Parathyroid adenoma (tissue), 2 donors: ENCODE data around the gene DUSP9.

Experiments used
- H2AFZ ChIP-seq: fragments of 300-600 bp; sonication (generic); one replicate; pipeline ENCODE4 v1.7.0; 2017; ENCODE audit warnings: antibody characterized with exemption, mild to moderate bottlenecking
- H3K27ac ChIP-seq: fragments of 300-600 bp; sonication (generic); one replicate; pipeline ENCODE4 v1.7.0; 2017
- H3K27me3 ChIP-seq: fragments of 300-600 bp; sonication (generic); one replicate; pipeline ENCODE4 v1.7.0; 2017; ENCODE audit warnings: low read length; ENCODE audit not compliant: control insufficient read depth, insufficient read depth
- H3K36me3 ChIP-seq: fragments of 300-600 bp; sonication (generic); one replicate; pipeline ENCODE4 v1.7.0; 2017; ENCODE audit warnings: low read length; ENCODE audit not compliant: control insufficient read depth, insufficient read depth
- H3K4me1 ChIP-seq: fragments of 300-600 bp; sonication (generic); one replicate; pipeline ENCODE4 v1.7.0; 2017; ENCODE audit warnings: control low read depth
- H3K4me2 ChIP-seq: fragments of 300-600 bp; sonication (generic); one replicate; pipeline ENCODE4 v1.7.0; 2017; ENCODE audit warnings: low read length
- H3K4me3 ChIP-seq: fragments of 300-600 bp; sonication (generic); one replicate; pipeline ENCODE4 v1.7.0; 2017; ENCODE audit warnings: low read depth, low read length
- H3K79me2 ChIP-seq: fragments of 300-600 bp; sonication (generic); one replicate; pipeline ENCODE4 v1.7.0; 2017; ENCODE audit warnings: control low read depth
- H3K9ac ChIP-seq: fragments of 300-600 bp; sonication (generic); one replicate; pipeline ENCODE4 v1.7.0; 2017; ENCODE audit warnings: mild to moderate bottlenecking
- H3K9me3 ChIP-seq: fragments of 300-600 bp; sonication (generic); one replicate; pipeline ENCODE4 v1.7.0; 2017; ENCODE audit warnings: low read length; ENCODE audit not compliant: control insufficient read depth
- TF ChIP-seq, protein P1 (sequence below): fragments of 300-600 bp; sonication (generic); IDR thresholded peaks from one replicate; pipeline ENCODE4 v1.7.0; 2017; ENCODE audit warnings: antibody characterized with exemption, mild to moderate bottlenecking
- donor health status: primary hyperparathyroidism.

DUSP9 gene

DNA sequence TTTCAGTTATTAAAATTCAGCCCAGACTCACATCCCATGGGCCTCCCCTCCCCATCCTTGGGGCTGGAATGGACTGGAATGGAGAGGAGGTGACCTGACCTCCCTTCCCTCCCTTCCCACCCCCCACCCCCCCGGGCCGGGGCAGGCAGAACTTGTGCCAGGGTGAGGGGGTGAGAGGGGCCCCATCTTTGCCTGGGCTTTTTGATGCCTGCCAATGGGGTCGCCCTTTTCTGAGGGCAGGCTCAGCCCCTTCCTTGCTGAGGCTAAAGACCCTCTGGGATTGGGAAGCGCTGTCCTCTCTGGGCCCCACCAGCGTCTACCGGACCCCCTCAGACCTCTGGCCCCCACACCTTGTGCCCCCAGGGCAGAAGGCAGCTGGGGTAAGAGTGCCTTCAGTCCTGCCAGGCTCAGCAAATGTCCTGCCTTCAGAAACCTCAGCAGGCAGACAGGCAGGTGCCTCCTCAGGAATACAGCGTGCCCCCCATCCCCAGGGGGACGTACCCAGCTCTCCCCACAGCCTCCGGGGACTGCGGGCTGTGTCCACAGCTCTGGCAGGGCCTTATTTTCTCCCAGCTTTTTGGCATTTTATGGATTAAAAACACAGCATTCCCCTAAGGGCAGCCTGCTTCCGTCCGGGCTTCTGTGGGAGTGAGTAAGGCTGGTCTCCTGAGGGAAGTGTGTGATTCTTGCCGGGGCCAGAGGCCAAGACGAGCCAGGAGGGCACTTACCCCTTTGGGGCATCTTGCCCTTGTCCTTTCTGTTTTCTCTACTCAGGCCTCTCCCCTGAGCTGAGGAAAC, 35.5 kb upstream of the DUSP9 start:
- Histone ChIP-seq H3K36me3 (no peaks in the 10 kb centered on the region), H3K27ac (no peak overlapping the region), H3K4me3 (no peak overlapping the region), H2AFZ (no peak overlapping the region), H3K9ac (no peak overlapping the region), H3K79me2 (no peaks in the 10 kb centered on the region), H3K4me2 (no peak overlapping the region), H3K27me3 (no peaks in the 10 kb centered on the region), H3K9me3 (no peaks in the 10 kb centered on the region), H3K4me1 (no peaks in the 10 kb centered on the region)
- TF ChIP-seq, protein P1, sequence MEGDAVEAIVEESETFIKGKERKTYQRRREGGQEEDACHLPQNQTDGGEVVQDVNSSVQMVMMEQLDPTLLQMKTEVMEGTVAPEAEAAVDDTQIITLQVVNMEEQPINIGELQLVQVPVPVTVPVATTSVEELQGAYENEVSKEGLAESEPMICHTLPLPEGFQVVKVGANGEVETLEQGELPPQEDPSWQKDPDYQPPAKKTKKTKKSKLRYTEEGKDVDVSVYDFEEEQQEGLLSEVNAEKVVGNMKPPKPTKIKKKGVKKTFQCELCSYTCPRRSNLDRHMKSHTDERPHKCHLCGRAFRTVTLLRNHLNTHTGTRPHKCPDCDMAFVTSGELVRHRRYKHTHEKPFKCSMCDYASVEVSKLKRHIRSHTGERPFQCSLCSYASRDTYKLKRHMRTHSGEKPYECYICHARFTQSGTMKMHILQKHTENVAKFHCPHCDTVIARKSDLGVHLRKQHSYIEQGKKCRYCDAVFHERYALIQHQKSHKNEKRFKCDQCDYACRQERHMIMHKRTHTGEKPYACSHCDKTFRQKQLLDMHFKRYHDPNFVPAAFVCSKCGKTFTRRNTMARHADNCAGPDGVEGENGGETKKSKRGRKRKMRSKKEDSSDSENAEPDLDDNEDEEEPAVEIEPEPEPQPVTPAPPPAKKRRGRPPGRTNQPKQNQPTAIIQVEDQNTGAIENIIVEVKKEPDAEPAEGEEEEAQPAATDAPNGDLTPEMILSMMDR, result no peak

DNA sequence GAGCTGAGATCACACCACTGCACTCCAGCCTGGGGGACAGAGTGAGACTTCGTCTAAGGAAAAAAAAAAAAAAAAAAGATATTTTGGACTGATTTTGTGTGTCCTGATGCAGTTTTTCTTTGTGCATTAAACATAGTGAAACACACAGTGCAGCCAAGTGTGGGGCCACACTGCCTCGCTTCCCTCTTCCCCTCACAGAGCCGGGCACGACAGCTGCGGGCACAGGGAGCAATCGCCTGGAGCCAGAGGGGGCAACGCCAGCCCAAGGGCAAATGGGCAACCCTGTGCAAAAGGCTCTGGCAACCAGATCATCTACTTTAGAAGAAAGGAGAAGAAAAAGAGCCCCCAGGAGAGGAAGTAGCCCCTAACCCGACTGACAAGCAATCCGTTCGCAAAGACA, 34.6 kb upstream of the DUSP9 start:
- H3K4me1 ChIP-seq, result no peaks in the 10 kb centered on the region
- no peak overlapping the region for H2AFZ ChIP-seq
- H3K27me3 ChIP-seq, result no peaks in the 10 kb centered on the region
- TF ChIP-seq, protein P1, result no peak
- H3K4me2 ChIP-seq, result no peak overlapping the region
- H3K9ac ChIP-seq, result no peak overlapping the region
- no peak overlapping the region for H3K27ac ChIP-seq
- no peak overlapping the region for H3K4me3 ChIP-seq
- H3K36me3 ChIP-seq, result no peaks in the 10 kb centered on the region
- H3K79me2 ChIP-seq, result no peaks in the 10 kb centered on the region
- no peaks in the 10 kb centered on the region for H3K9me3 ChIP-seq

DNA sequence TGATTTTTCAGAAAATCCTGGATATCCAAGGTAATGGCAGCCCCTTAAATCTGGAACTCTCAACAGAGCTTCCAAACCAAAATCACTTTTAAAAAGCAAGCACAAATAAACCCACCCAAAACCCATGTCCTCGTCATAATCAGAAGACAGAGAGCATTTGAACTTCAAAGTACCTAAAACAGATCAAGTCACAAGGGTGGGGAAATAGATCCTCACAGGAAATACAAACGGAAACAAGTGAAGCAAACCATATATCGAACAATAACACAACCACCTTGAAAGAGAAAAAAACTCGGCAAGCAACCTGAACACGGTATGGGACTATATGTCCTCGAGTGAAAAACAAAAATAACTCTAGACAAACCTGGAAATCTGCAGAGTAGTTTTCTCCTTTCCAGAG, 32.2 kb upstream of the DUSP9 start:
- Histone ChIP-seq H3K36me3 (no peaks in the 10 kb centered on the region), H3K27me3 (no peaks in the 10 kb centered on the region), H3K4me1 (no peaks in the 10 kb centered on the region), H3K27ac (no peak overlapping the region), H3K9ac (no peak overlapping the region), H3K79me2 (no peaks in the 10 kb centered on the region), H3K4me3 (no peak overlapping the region), H3K4me2 (no peak overlapping the region), H3K9me3 (no peaks in the 10 kb centered on the region), H2AFZ (no peak overlapping the region)
- TF ChIP-seq, protein P1, result no peak

DNA sequence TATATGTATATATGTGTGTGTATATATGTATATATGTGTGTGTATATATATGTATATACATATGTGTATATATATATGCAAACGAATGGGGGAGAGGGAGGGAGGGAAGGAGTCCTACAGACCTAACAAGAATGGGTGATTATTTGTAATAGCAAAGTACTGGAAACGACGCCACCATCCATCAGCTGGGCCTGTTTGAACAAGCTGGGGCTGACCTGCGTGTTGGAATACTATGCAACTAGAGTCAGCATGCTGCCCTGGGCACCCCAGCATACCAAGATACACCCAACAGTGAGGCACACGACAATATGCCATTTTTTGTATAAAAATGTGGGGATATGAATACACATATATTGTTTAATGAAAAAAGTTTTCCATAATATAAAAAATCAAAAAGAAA, 26.4 kb upstream of the DUSP9 start:
- H3K9ac ChIP-seq, result no peak overlapping the region
- no peak overlapping the region for H3K4me2 ChIP-seq
- H3K9me3 ChIP-seq, result no peaks in the 10 kb centered on the region
- H2AFZ ChIP-seq, result no peak overlapping the region
- H3K36me3 ChIP-seq, result no peaks in the 10 kb centered on the region
- H3K27ac ChIP-seq, result no peak overlapping the region
- no peaks in the 10 kb centered on the region for H3K4me1 ChIP-seq
- no peaks in the 10 kb centered on the region for H3K27me3 ChIP-seq
- H3K4me3 ChIP-seq, result no peak overlapping the region
- TF ChIP-seq, protein P1, result no peak
- H3K79me2 ChIP-seq, result no peaks in the 10 kb centered on the region
